ENCODE results near the gene MALRD1. TPM values are rescaled to one million over a fixed set of nuclear protein-coding genes. Genes with fewer than 3 reads are reported as not detected.
A peak's percentile ranks its signal among the peaks of the same experiment; 100 is the strongest.

The MALRD1 gene
- total RNA-seq, 2 donors from 2014 or later: 0.84 to 2.2 TPM

DNA sequence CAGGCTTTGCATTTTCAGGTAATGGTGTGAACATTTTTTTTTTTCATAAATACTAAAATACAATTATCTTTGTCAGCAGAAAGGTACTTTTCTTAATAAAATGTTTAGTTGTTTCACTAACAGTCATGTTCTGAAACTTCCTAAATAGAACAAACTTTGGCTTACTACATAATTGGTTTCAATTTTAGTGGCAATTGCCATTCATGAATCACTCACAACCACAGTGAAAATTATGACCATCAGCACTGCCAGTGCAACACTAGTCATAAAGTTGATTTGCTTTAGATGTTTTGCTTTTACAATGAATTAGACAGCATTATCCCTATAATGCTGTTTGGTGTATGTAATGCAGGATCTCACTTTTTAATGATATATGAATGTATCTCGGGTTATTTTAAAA lies 470.0 kb downstream of the MALRD1 start:
- intact Hi-C loops (cut with DNase I): no loop called here
- no peak for ATAC-seq
- no peak for DNase-seq

DNA sequence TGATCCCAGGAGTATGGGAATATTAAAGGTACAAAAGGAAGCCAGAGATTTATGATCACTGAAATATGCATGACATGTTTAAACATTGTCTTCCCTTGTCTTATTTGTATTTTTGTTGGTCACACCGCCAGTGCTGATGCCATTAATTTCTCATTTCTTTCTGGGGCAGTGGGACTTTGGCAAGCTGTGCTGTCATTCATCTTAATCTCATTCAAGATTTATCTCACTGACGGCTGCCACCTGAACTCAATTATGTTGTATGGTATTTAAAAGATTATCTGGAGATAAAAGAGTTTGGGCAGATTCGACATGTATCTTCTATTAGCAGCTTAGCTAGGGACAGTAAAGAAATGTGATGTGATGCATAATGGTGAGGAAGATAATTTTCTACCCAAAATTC lies 482.7 kb downstream of the MALRD1 start:
- DNase-seq: no peak
- intact Hi-C loops (cut with DNase I): no loop called here
- no peak for ATAC-seq

DNA sequence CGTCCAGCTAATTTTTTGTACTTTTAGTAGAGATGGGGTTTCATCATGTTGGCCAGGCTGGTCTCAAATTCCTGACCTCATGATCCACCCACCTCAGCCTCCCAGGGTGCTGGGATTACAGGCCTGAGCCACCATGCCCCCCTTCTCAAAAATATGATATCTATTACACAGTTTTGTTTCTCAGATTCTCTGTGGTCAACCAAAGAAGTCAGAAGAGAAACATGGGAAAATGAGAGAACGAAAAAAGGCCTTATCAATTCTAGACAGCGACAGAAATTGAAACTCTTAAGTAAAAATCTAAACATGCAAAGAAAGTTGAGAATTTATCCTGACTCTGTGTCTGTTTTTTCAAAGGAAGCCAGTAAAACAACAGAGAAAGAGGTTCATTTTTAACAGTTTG lies 483.8 kb downstream of the MALRD1 start:
- intact Hi-C loops (cut with DNase I): no loop called here
- DNase-seq (no peak), ATAC-seq (no peak)

DNA sequence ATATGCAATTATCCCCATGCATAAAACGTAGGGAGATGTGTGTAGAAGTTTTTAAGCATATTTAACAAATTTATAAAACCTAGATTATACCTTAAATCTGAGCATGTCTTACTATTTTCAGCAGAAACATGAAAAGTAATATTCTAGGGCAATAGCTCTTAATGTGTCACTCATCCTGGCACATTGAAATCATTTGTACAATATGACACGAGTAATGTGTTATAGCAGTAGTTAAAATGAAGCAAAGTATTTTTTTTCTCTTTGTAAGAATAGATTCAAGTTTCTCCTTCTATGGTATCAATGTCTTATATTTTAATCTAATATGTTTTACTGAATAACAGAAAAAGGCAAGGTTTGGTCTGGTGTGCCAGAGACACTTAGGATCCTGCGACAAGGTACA lies 492.7 kb downstream of the MALRD1 start:
- intact Hi-C loops (cut with DNase I): no loop called here
- no peak for ATAC-seq
- no peak for DNase-seq

DNA sequence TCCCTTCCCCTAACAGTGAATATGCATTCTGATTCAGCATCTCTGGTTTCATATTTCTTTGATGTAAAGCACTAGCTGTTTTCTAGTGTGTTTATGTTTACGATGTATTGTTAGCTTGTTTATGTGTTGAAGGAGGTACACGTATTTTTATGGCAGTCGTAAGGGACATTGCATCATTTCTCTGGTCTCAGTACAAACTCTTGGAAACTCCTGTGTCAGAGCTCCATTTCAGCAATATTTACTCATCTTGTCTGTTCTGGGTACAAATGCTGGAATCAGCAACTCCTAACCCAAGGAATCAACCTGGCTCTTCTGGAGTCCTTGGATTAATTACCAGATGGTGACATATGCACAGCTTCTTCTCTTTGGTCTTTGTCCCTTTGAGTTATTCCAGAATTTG lies 497.6 kb downstream of the MALRD1 start:
- intact Hi-C loops (cut with DNase I): no loop called here
- no peak for DNase-seq
- no peak for ATAC-seq

DNA sequence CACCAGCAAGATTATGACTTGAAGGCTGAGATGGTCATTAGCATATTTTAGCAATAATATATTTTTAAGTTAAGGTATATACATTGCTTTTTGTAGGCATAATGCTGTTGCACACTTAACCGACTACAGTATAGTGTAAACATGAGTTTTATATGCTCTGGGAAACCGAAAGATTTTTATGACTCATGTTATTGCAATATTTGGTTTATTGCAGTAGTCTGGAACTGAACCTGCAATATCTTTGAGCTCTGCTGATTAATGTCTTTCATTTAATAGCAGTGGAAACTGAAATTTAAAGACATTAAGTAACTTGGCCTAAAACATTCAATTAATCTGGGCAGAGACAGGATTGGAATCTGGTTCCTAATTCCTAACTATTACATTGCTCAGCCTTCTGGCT lies 500.9 kb downstream of the MALRD1 start:
- ATAC-seq (no peak), DNase-seq (no peak)
- intact Hi-C loops (cut with DNase I): no loop called here

DNA sequence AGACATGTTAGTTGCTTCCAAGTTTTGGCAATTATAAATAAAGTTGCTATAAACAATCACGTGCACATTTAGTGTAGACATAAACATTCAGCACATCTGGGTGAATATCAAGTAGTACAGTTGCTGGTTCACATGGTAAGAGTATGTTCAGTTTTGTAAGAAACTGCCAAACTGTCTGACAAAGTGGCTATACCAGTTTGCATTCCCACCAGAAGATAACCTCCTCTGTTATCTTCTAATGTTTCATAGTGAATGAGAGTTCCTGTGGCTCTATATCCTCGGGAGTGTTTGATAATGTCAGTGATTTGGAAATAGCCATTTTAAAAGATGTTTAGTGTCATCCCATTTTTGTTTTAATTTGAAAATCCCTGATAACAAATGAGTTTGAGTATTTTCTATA lies 508.1 kb downstream of the MALRD1 start:
- intact Hi-C loops (cut with DNase I): no loop called here
- ATAC-seq: no peak

DNA sequence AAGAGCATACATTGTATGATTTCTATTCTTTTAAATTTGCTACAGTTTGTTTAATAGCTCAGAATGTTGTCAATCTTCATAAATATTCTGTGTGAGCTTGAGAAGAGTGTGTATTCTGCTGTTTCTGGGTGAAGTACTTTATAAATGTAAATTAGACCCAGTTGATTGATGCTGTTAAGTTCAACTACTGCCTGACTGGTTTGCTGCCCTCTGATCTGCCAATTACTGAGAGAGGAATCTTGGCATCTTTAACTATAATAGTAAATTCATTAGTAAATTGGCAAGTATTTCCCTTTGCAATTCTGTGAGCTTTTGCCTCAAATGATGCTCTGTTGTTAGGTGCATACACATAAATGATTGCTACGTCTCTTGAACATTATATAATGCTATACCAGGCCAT lies 512.6 kb downstream of the MALRD1 start:
- DNase-seq: no peak
- ATAC-seq: no peak
- intact Hi-C loops (cut with DNase I): no loop called here

More for the DNA sequence above, 508.1 kb downstream of the MALRD1 start:
- DNase-seq: no peak

DNA sequence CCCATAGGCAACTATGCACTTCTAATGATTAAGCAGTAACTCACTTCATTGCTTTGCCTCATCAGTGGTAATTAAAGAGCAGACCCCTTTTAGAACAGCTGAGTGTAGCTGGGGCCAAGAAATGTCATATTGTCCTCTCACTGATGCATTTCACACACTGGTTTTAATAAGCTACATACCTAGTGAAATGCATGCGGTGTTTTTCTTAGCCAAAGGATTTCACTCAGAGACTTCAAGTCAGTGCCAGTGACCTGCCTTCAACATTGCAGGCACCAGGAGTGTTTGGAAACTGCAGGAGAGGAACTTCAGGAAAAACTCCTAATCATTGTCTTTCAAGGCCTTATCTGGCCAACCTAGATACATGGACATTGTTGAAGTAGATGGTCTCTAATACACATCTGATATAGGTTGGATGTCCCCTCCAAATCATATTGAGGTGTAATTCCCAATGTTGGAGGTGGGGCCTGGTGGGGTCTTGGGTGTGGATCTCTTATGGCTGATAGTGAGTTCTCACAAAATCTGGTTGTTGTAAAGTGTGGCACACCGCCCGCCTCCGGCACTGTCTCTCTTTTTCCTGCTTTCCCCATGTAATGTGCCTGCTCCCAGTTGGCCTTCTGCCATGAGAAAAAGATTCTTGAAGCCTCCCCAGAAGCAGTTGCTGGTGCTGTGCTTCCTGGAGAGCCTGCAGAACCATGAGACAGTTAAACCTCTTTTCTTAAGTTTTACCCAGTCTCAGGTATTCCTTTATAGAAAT lies 515.0 kb downstream of the MALRD1 start:
- intact Hi-C loops (cut with DNase I): no loop called here
- ATAC-seq (no peak), DNase-seq (no peak)

DNA sequence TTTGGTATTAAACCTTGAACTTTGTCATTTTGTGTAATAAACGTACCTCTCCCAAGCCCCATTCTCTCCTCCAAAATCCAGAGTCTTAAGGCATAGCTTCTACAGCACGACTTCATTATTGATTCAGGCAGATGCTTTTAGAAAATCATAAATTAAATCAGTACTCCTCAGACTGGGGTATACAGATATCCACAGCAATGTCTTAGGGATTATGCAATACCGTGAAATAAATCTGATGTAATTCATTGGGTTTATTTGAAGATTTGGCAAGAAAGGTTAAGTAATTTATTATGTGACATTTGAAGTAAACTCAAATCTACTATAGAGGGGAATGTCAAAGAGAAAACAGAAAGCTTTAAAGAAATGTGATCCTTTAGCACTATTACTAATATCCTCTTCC lies 521.5 kb downstream of the MALRD1 start:
- DNase-seq (no peak), ATAC-seq (no peak)
- intact Hi-C loops (cut with DNase I): no loop called here

DNA sequence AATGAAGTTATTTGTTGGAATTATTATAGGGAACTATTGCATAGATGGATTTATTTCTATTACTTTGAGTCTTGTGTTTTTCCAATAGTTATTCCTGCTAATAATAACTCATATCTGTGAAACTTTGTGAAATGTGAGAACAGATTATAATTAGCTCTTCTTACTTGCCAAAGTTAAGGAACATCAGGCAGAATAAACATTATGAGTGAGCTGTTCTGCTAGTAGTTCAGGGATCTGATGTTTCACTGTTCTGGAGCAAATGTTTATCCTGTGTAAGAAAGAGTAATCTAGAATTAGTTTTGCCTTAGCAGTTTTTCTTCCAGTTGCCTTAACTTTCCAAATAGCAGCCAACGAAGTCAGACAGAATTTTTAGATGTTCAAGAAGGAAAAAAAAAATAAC lies 522.4 kb downstream of the MALRD1 start:
- DNase-seq (no peak), ATAC-seq (peak; percentile 53 to 65)
- intact Hi-C loops (cut with DNase I): no loop called here

DNA sequence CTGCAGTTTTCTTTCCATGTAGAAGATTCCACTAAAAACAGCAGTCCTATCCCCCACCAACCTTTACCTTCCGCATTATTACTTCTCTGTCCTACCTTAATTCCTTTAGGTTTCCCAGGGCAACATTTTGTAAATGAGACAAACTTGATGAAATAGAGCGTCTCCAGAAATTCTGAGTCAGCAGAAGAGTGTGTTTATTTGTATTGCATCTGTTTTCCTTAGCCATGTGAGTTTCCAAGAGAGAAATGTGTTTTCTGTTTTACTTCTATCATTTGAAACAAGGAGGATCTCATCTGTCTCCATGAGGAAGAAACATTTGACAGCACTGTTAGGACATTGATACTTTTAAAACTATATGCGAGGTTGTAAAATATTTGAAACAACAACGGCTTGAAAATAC lies 523.5 kb downstream of the MALRD1 start:
- intact Hi-C loops (cut with DNase I): no loop called here
- ATAC-seq: peak in 1 of 2 donors; percentile 48

DNA sequence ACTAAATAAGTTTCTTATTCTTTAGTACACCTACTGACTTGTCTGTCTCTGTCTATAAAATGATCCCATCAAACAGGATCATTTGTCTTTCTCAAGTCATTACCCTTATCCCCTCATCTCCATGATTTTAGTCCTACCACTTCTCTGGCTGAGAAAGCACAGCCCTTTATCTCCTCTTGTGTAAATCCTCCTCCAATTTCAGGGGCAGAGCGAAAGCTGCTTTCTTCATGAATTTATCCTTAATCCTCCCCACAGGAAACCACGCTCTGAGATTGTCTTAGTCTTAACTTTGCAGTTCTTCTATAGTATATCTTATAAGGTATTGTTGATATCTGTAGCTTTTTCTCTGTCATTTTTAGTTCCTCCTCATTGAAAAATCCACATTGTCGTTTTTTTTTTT lies 528.0 kb downstream of the MALRD1 start:
- ATAC-seq (no peak), DNase-seq (no peak)
- intact Hi-C loops (cut with DNase I): no loop called here

More for the DNA sequence above, 523.5 kb downstream of the MALRD1 start:
- DNase-seq: no peak

DNA sequence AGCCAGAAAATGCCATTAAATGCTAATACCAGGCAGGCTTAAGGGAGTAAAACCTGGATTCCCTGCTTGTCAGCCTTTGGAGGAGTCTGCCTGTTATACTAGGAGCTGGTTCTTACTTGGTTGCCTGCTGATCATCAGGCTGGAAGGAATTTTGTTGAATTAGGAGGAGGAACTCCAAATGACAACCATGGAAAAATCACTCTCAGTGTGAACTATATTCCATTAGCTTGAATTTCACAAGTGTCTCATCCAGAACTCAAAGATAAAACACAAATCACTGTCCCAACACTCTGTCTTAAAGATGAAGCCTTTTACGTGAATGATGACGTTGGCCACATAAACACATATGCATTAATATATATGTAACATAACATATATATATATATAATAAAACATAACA lies 528.8 kb downstream of the MALRD1 start:
- intact Hi-C loops (cut with DNase I): no loop called here
- DNase-seq (no peak), ATAC-seq (no peak)

DNA sequence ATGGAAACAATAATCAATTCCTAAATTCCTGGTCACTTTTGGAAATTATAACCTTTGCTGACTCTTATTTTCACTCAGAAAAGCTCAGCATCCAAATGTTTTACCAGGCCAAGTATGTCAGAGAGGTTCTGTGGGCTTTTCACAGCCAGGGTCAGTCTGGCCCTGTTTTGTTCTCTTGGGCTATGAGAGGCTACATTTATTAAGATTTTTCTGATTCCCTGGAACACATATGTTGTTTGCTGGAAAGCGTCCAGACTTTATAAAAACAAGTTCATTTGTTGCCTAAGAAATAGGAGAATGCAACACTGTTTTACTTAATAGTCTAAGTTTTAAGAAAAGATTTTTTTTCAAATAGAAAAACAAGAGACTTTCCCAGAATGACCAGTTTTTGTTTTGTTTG lies 529.2 kb downstream of the MALRD1 start:
- intact Hi-C loops (cut with DNase I): no loop called here
- DNase-seq: no peak
- no peak for ATAC-seq

DNA sequence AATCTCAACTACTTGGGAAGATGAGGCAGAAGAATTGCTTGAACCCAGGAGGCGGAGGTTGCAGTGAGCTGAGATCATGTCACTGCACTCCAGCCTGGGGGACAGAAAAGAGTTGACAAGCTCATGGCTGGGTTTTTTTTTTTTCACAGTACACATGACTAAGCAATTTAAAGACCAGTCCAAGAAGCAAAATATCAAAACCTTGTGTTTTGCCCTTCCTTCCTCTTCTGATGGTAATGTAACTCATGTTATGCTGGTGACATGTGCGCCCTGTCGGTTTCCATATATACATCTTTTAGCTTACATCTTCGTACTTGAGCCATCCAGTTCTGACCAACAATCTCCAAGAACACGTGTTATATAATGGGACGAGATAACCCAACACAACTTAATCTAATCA lies 530.0 kb downstream of the MALRD1 start:
- intact Hi-C loops (cut with DNase I): no loop called here
- no peak for ATAC-seq
- no peak for DNase-seq

DNA sequence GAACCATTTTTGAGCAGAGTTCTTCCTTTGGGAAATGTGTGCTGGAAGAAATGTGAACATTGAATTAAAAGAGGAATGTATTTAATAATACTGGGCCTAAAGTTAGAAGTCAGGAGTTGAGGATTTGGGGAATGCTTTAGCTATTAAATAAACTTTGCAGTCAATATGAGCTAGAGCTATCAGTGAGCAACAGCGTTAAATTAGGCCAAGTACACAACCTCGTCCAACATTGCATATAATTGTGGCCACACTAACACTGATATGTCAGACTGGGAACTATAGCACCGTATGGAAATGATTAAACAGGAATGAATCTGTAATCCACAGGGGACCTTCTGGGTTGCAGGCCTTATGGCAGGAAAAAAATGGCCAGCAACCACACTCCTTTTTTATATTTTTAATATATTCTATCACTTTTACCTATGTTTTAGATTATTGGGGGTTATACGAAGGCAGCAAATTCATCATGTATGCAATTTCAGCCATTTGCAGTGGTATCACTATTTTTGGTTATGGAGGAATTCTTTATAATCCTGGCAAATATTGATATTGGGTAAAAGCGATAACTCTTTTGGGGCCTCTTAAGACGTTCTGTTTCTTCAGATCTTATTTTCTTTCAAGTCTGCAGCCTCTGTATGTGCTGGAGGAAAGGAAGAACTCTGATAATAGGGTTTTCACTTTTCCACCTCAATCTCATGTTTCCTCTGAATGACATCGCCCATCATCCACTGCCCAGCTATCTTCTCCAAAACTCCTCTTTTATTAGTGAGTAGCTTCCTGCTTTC lies 531.4 kb downstream of the MALRD1 start:
- intact Hi-C loops (cut with DNase I): no loop called here
- DNase-seq: no peak
- ATAC-seq: no peak

DNA sequence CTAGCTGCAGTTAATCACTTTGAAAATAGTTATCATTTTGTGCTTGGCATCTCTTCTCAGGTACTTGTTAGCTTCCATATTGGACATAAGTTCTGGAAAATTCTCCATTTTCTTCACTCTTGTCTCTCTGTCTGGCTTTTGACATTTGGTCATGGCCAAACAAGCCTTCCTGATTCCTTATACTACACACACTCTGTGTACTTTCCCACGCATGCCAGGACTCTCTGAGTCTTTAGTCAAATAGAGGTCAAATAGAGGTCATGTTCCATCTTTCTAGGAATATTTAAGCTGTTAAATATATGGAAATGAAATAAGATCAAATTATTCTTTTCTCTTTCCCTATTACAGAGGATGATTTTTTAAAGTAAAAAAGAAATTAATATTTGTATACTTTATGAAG lies 532.1 kb downstream of the MALRD1 start:
- intact Hi-C loops (cut with DNase I): no loop called here
- DNase-seq: no peak
- no peak for ATAC-seq

DNA sequence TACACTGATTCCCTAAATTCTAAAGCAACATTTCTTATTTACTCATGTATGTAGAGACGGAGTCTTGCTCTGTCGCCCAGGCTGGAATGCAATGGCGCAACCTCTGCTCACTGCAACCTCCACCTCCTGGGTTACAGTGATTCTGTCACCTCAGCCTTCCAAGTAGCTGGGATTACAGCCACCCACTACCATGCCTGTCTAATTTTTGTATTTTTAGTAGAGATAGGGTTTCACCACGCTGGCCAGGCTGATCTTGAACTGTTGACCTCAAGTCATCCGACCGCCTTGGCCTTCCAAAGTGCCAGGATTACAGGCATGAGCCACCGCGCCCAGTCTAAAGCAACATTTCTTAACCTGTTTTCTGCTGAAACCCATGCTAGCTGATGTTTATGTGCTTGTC lies 540.0 kb downstream of the MALRD1 start:
- intact Hi-C loops (cut with DNase I): no loop called here
- DNase-seq: no peak
- ATAC-seq: no peak

DNA sequence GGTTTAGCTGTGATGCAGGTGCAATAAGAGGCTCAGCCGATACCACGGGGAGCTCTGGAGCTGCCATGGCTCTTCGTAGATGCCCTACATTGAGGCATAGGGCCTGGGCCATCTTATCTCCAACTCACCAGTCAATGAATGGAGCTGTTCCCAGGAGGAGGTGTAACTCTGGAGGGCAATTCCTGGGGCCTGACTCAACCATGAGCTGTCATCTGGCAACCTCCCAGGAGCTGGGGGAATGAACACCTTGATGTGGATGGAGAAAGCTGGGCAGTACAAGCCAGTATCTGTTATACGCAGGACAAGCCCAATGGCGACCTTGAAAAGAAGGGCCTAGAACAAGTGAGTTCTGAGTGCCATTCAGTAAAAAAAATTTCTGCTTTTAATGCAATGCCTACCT lies 543.7 kb downstream of the MALRD1 start:
- intact Hi-C loops (cut with DNase I): no loop called here
- ATAC-seq (peak in 1 of 2 donors; percentile 32), DNase-seq (no peak)

All from left cardiac atrium (tissue), 4 donors.